Esophagus squamous epithelium (tissue), 5 donors: Measurements from ENCODE around the gene TMEM151A. TPM values are rescaled to one million over a fixed set of nuclear protein-coding genes. Genes with fewer than 3 reads are reported as not detected.
"Not testable (repeated sequence)": the region's sequence is repeated elsewhere in the genome, so short reads cannot be mapped to it uniquely, and the experiment has no call there.

Experiments
- DNase-seq: peaks from one replicate; lab custom pipeline; 2025; lab: John Stamatoyannopoulos, UW
- H3K27ac ChIP-seq, 4 donors: fragments of 200-600 bp; sonication (generic); one replicate each; pipeline ENCODE4 v1.5.1; 2016 to 2019; ENCODE audit warnings: mild to moderate bottlenecking in 1 of 4
- H3K27me3 ChIP-seq, 4 donors: fragments of 200-600 bp; sonication (generic); 1 replicate in 3 of 4; 2 replicates in 1 of 4; pipeline versions ENCODE4 v1.5.1 to v1.6.0; 2017 to 2021; ENCODE audit warnings: antibody characterized with exemption in 1 of 4
- H3K36me3 ChIP-seq, 3 donors: fragments of 200-600 bp; sonication (generic); one replicate each; pipeline ENCODE4 v1.5.1; 2016 to 2019
- H3K4me1 ChIP-seq, 3 donors: fragments of 200-600 bp; sonication (generic); one replicate each; pipeline ENCODE4 v1.5.1; 2017 to 2019
- H3K4me3 ChIP-seq, 4 donors: fragments of 200-600 bp; sonication (generic); 1 replicate in 3 of 4; 2 replicates in 1 of 4; pipeline ENCODE4 v1.5.1; 2016 to 2019; ENCODE audit warnings: mild to moderate bottlenecking in 2 of 4, moderate library complexity in 1 of 4
- H3K9me3 ChIP-seq, 3 donors: fragments of 200-600 bp; sonication (generic); one replicate each; pipeline ENCODE4 v1.5.1; 2016 to 2019
- POLR2A ChIP-seq, 4 donors: fragments of 450-650 bp; IDR thresholded peaks; one replicate each; pipeline ENCODE4 v1.6.1; 2017; ENCODE audit warnings: antibody characterized with exemption in 4 of 4, mild to moderate bottlenecking in 4 of 4, moderate library complexity in 3 of 4
- WGBS, 2 donors: methylation state at CpG; one replicate each; pipeline ENCODE4 v1.1.5; 2018; 5-methylcytosine and 5-hydroxymethylcytosine counted together
- intact Hi-C: fragments of 100-400 bp; cut with DNase I; formaldehyde crosslinking; loops from one replicate; pipeline ENCODE4 v1.15.0; 2022
- total RNA-seq, 4 donors: library from RNA; depleted of rRNA; stranded (reverse); fragments of >200 nt; gene quantifications; one replicate each; pipeline ENCODE4 v1.1.0, GENCODE V29; 2016
- TF ChIP-seq, protein P1 (sequence below), 6 experiments: fragments of 450-650 bp in 4 of 6; fragments of 200-600 bp in 2 of 6; sonication (generic) in 2 of 6; IDR thresholded peaks; one replicate each; pipeline ENCODE4 v1.5.1; 2016 to 2019; ENCODE audit warnings: antibody characterized with exemption in 6 of 6, mild to moderate bottlenecking in 4 of 6, moderate library complexity in 4 of 6
- donor health status: DM: yes; HTN: yes; CAD: no.

The TMEM151A gene
- total RNA-seq, 4 donors from 2014 or later, result not detected

GRCh38 chr11:66310324-66310723, 18.6 kb downstream of the TMEM151A start:
- Histone ChIP-seq H3K27me3 (peaks cover 0 to 11% (median 0%) of the 10 kb centered on the region in 4 donors), H3K9me3 (no peaks in the 10 kb centered on the region), H3K27ac (no peak overlapping the region), H3K4me3 (no peak overlapping the region), H3K36me3 (no peaks in the 10 kb centered on the region), H3K4me1 (peaks cover 11 to 42% (median 18%) of the 10 kb centered on the region in 3 donors)
- WGBS, 2 donors, result 51 to 63% methylated on average over 3 to 4 of the region's 8 CpGs
- TF ChIP-seq, protein P1, sequence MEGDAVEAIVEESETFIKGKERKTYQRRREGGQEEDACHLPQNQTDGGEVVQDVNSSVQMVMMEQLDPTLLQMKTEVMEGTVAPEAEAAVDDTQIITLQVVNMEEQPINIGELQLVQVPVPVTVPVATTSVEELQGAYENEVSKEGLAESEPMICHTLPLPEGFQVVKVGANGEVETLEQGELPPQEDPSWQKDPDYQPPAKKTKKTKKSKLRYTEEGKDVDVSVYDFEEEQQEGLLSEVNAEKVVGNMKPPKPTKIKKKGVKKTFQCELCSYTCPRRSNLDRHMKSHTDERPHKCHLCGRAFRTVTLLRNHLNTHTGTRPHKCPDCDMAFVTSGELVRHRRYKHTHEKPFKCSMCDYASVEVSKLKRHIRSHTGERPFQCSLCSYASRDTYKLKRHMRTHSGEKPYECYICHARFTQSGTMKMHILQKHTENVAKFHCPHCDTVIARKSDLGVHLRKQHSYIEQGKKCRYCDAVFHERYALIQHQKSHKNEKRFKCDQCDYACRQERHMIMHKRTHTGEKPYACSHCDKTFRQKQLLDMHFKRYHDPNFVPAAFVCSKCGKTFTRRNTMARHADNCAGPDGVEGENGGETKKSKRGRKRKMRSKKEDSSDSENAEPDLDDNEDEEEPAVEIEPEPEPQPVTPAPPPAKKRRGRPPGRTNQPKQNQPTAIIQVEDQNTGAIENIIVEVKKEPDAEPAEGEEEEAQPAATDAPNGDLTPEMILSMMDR (IDR thresholded peaks at IDR 0.05), result no peak
- TF ChIP-seq POLR2A (IDR thresholded peaks at IDR 0.05), result no peak
- no peak for DNase-seq
- intact Hi-C loops, result no loop called here

GRCh38 chr11:66310803-66311440, 19.2 kb downstream of the TMEM151A start:
- H3K4me3 ChIP-seq, DNase-seq, H3K36me3 ChIP-seq, H3K9me3 ChIP-seq, intact Hi-C loops: not testable (repeated sequence)
- Histone ChIP-seq H3K4me1 (peaks cover 11 to 47% (median 20%) of the 10 kb centered on the region in 3 donors), H3K27me3 (peaks cover 0 to 17% (median 0%) of the 10 kb centered on the region in 4 donors), H3K27ac (peak overlapping the region in 1 of 4 donors; percentile 92)
- 75 to 80% methylated on average over 18 of the region's 18 CpGs for WGBS, 2 donors

- Histone ChIP-seq H3K36me3 (no peaks in the 10 kb centered on the region), H3K27me3 (peaks cover 0 to 23% (median 0%) of the 10 kb centered on the region in 4 donors), H3K27ac (peak overlapping the region; percentile 83 to 92 (median 89)), H3K9me3 (no peaks in the 10 kb centered on the region), H3K4me1 (peaks cover 17 to 53% (median 26%) of the 10 kb centered on the region in 3 donors), H3K4me3 (peak overlapping the region; percentile 31 to 68 (median 60))
- 5 to 7% methylated on average over 12 to 19 of the region's 26 CpGs for WGBS, 2 donors
- no peak for DNase-seq
- TF ChIP-seq, protein P1 (IDR thresholded peaks at IDR 0.05), result peak in 2 of 6 experiments; percentile 85 to 91
- TF ChIP-seq POLR2A (IDR thresholded peaks at IDR 0.05), result no peak
- intact Hi-C loops, result no loop called here
Measured at GRCh38 chr11:66311470-66311964, 19.8 kb downstream of the TMEM151A start.

- 1 to 2% methylated on average over 29 to 38 of the region's 44 CpGs for WGBS, 2 donors
Measured at GRCh38 chr11:66311965-66312548, 20.4 kb downstream of the TMEM151A start.

DNA sequence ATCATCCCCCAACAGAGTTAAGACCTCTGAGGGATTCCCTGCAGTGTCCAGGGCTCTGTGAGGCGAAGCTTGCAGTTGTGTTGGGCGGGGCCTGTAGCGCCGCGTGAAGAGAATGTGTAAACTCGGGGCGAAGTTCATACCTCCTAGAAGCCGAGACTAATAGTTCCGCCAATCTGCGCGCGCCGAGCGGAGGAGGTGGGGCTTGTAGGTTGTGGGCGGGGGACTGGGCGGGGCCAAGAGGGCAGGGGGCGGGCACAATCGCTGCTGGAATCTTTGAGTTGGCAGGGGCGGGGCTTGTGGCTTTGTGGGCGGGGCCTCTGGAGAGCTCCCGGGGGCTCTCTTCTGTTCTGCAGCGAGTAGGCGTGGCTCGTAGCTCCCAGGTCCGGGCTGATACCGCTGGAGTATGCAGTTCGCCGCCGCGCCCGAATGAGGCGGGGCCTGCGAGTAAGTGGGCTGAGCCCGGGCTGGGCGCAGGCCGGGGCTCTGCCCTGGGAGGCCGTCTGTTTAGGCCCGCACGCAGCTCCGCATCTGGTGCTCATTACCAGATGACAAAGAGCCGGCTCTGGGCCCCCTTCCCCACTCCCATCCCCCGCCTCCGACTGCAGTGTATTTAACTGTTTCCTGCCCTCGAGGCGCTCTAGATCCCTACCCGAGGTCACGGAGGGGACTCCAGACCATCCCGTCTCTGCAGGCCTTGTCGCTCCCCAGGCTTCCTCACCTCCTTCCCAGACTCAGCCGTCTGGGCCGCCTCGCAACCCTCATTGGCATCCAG, 21.0 kb downstream of the TMEM151A start:
- TF ChIP-seq, protein P1 (IDR thresholded peaks at IDR 0.05), result no peak
- peak in 2 of 4 donors; percentile 27 to 57 for TF ChIP-seq POLR2A (IDR thresholded peaks at IDR 0.05)
- Histone ChIP-seq H3K36me3 (no peaks in the 10 kb centered on the region), H3K4me3 (peak overlapping the region; percentile 31 to 68 (median 60)), H3K4me1 (peaks cover 29 to 65% (median 38%) of the 10 kb centered on the region in 3 donors), H3K27ac (peak overlapping the region; percentile 83 to 92 (median 89)), H3K9me3 (no peaks in the 10 kb centered on the region), H3K27me3 (peaks cover 0 to 32% (median 0%) of the 10 kb centered on the region in 4 donors)
- intact Hi-C loops, result no loop called here
- peak; percentile 93 for DNase-seq
- 0 to 5% methylated on average over 7 to 8 of the region's 52 CpGs for WGBS, 2 donors

More at GRCh38 chr11:66311965-66312548, 20.4 kb downstream of the TMEM151A start:
- TF ChIP-seq, protein P1 (IDR thresholded peaks at IDR 0.05), result peak; percentile 9 to 98 (median 90)
- TF ChIP-seq POLR2A (IDR thresholded peaks at IDR 0.05), result peak in 2 of 4 donors; percentile 36 to 53
- peak overlapping the region; percentile 31 to 68 (median 60) for H3K4me3 ChIP-seq
- peak; percentile 92 for DNase-seq
- intact Hi-C loops, result no loop called here
- peaks cover 23 to 58% (median 31%) of the 10 kb centered on the region in 3 donors for H3K4me1 ChIP-seq
- H3K9me3 ChIP-seq, result no peaks in the 10 kb centered on the region
- peaks cover 0 to 29% (median 0%) of the 10 kb centered on the region in 4 donors for H3K27me3 ChIP-seq
- H3K36me3 ChIP-seq, result no peaks in the 10 kb centered on the region
- peak overlapping the region; percentile 83 to 92 (median 89) for H3K27ac ChIP-seq
